ENCODE data around the gene ETV3L.
"Not testable (repeated sequence)": the region's sequence is repeated elsewhere in the genome, so short reads cannot be mapped to it uniquely, and the experiment has no call there.

ETV3L gene

GRCh38 chr1:157105298-157105987, 5.8 kb upstream of the ETV3L start:
- DNase-seq (ENCODE audit: low read depth) = no peak

- no peak for DNase-seq (ENCODE audit: low read depth)
Observed at GRCh38 chr1:157104598-157105293, 5.1 kb upstream of the ETV3L start.

- no peak for DNase-seq (ENCODE audit: low read depth)
Observed at GRCh38 chr1:157103268-157103667, 3.7 kb upstream of the ETV3L start.

DNA sequence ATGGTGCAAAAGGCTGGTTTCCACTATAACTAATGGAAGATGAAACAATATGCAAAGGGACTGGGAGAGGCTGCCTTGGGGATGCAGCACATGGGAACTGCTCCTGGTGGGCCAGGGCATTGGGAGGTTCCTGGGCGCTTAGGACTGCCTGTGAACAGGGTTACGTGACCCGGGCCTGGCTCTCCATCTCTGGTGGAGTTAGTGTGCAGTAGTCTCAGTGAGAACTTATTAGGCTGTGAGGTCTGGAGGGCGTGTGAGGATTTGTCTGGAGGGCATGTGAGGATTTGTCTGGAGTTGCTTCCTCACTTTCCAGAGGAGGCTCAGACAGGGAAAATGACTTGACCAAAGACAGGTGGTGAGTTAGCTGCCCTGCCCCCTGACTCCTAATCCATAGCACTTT, 1.5 kb upstream of the ETV3L start:
- no peak for DNase-seq (ENCODE audit: low read depth)

DNA sequence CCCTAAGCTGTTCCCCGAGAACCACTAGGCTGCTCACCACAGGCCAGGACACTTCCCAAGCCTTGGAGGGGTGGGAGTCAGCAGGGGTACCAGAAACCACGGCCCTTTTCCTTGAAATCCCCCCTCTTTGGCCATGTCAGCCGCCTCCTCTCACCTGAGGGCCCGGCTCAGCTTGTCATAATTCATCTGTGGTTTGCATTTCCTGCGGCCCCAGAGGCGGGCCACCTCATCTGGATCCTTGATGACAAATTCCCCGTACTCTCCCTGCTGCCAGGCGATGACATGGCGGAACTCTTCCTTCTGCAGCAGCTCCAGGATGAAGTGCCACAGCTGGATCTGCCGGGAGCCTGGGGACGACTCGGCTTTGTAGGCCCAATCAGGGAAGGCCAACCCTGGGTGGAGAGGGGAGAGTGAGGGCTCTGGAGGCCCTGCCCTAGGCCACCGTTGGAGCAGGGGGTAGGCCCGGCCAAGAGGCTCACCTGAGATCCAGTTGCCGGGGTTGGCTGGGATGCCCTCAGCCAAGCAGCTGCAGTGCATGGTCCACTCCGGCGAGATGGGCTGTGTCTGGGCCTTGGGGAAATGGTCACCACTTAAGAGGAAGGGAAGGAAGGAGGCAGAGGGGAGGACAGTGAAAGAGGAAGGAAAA, 498 bp downstream of the ETV3L start:
- not testable (repeated sequence) for DNase-seq (ENCODE audit: low read depth)

GRCh38 chr1:157098519-157098918, 1.1 kb downstream of the ETV3L start:
- no peak for DNase-seq (ENCODE audit: low read depth)

- no peak for DNase-seq (ENCODE audit: low read depth)
Observed at GRCh38 chr1:157097692-157098091, 1.9 kb downstream of the ETV3L start.

DNA sequence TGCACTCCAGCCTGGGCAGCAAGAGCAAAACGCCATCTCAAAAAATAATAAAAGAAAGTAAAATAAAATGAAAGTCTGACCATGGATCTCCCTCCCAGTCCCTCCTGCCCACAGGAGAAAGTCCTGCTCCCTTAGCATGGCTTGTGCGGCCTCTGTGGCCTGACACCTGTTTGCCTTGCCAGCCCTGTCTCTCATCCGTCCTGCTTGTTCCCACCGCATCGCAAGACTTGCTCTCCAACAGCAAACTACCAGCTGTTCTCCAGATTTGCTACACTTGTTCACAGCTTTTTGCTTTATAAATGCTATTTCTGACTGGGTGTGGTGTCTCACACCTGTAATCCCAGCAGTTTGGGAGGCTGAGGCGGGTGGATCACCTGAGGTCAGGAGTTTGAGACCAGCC, 2.7 kb downstream of the ETV3L start:
- DNase-seq (ENCODE audit: low read depth) = no peak

DNA sequence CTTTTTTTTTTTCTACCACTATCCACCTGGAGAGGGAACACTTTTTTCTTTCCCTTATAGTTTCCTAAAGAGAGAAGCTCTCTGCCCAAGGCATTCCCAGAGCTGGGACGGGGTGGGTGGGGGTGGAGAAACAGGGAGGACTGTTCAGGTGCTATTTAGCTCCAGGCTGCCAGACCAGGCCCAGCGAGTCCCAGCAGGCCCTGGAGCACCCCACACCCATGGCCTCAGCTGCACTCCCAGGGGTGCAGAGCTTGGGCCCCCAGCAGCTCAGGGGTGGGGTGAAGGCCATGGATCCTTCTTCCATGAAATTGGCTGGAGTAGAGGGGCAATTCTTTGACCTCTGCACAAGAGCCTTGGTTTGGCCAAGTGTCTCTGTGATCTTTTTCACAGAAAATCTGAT, 4.1 kb downstream of the ETV3L start:
- no peak for DNase-seq (ENCODE audit: low read depth)

- no peak for DNase-seq (ENCODE audit: low read depth)
Observed at GRCh38 chr1:157095091-157095490, 4.5 kb downstream of the ETV3L start.

- DNase-seq (ENCODE audit: low read depth) = no peak
Observed at GRCh38 chr1:157092831-157093230, 6.8 kb downstream of the ETV3L start.

DNA sequence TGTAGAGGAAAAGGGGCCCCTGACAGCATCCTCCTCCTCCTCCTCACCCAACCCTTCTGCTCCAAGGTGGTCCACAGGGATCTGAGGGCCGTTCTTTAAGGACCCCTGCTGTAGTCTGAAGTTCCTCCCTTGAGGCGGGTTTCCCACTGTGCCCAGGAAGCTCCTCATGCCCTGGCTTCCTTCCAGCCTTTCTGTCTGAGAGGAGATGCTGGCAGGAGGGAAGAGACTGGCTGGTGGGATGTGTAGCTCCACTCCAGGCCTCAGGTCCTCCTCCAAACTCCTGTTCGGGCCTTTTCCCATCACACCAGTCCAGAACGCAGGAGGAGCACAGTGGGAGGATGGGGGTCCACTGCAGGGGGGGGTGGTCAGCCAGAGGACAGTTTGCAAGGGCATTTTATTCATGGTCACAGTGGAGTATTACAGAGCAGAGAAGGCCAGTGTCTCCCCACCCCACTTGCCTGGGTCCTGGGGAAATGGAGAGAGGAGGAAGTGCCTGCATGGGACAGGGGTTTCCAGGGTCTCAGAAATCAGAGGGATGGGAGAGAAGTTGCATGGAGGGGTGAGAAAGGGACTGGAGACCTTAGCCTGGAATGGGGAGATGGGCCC, 7.8 kb downstream of the ETV3L start:
- DNase-seq (ENCODE audit: low read depth) = no peak

DNA sequence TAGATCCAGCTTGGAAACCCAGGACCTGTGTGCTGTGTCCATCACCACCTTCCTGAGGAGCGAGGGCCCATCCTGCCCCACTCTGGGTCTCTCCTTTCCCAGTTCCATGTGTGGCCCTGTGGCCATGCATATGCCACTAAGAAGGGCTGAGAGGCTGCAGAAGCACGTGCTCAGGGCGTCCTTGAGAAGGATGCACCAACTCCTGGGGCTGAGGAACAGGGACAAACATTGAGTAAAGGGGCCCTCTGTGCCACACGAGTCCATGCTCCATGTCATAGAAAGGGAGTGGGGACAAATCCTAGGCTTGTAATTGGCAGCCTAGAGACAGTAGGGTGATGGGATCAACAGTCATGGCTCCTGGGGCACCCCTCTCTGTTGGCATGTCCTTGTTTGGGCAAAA, 8.4 kb downstream of the ETV3L start:
- no peak for DNase-seq (ENCODE audit: low read depth)

- no peak for DNase-seq (ENCODE audit: low read depth)
Observed at GRCh38 chr1:157090771-157091170, 8.8 kb downstream of the ETV3L start.

- DNase-seq (ENCODE audit: low read depth) = peak; percentile 81
Observed at GRCh38 chr1:157090196-157090647, 9.4 kb downstream of the ETV3L start.

DNA sequence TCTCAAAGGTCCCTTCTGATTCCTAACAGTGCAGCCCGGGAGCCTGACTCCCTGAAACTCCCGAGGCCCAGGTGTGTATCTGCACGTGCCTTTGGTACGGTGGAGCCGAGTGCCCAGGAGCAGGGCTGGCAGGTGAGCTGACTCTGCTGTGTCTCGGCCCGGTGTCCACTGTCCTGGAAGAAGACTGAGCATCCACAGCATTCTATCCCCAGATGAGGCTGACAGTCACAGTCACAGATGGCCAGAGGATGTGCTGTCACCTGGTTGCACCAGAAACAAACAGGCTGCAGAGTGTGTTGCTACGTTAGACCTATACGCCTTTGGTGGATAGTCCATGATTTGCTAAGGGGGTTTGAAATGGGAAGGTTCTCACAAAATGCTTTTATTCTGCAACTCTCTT, 9.8 kb downstream of the ETV3L start:
- DNase-seq (ENCODE audit: low read depth) = no peak

DNA sequence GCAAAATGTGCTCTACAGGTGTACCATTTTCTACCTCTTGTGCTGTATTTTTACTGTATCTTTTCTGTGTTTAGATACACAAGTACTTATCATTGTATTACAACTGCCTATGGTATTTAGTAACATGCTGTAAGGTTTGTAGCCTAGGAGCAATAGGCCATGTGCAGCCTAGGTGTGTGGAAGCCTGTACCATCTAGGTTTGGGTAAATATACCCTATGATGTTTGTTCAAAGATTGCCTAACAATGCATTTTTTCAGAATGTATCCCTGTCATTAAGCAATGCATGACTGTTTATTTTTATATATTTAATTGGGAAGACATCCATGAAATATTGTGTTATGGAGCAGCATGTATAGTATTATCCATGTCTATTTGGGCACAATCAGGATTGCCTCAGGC, 11.0 kb downstream of the ETV3L start:
- DNase-seq (ENCODE audit: low read depth) = no peak

DNA sequence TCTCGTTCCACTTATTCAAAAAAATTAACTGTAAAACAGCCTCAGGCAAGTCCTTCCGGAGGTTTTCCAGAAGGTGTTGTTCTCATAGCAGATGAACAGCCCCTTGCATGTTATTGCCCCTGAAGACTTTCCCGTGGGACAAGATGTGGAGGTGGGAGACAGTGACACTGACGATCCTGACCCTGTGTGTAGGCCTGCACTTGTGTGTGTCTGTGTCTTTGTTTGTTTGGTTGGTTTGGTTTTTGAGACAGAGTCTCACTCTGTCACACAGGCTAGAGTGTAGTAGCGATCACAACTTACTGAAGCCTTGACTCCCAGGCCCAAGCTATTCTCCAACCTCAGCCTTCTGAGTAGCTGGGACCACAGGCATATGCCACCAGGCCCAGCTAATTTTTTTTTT, 12.6 kb downstream of the ETV3L start:
- no peak for DNase-seq (ENCODE audit: low read depth)

GRCh38 chr1:157086299-157086698, 13.3 kb downstream of the ETV3L start:
- no peak for DNase-seq (ENCODE audit: low read depth)

DNA sequence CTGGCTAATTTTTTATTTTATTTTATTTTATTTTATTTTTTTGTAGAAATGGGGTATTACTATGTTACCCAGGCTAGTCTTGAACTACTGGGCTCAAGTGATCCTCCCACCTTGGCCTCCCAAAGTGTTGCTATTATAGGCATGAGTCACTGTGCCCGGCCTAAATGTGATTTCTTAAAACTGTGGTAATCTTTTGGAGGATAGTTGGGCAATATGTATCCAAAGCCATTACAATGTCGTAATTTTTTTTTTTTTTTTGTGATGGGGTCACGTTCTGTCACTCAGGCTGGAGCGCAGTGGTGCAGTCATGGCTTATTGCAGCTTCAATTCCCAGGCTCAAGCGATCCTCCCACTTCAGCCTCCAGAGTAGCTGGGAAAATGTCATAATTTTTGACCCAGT, 14.2 kb downstream of the ETV3L start:
- no peak for DNase-seq (ENCODE audit: low read depth)

- DNase-seq (ENCODE audit: low read depth) = no peak
Observed at GRCh38 chr1:157084720-157085119, 14.9 kb downstream of the ETV3L start.

- DNase-seq (ENCODE audit: low read depth) = no peak
Observed at GRCh38 chr1:157081707-157082106, 17.9 kb downstream of the ETV3L start.

DNA sequence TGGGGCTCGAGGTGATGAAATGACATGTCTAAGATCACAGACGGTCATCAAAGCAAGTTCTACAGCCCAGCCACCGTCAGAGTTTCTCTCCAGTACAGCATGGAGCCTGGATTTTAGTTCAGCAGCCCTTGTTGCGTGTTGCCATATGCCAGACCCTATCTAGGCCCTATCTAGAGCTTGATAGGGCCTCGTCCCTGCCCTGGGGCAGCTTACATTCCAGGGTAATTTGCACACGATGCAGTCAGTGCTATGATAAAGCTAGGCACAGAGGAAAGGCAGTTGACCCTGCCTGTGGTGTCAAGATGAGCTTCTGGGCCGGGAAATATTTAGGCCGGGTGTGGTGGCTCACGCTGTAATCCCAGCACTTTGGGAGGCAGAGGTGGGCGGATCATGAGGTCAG, 18.9 kb downstream of the ETV3L start:
- no peak for DNase-seq (ENCODE audit: low read depth)
